Measurements from ENCODE around the gene EML6. TPM values are rescaled to one million over a fixed set of nuclear protein-coding genes. Genes with fewer than 3 reads are reported as not detected.

The EML6 gene
- total RNA-seq, 3 donors from 2014 or later, result 3.4 to 7.3 (median 5.3) TPM

DNA sequence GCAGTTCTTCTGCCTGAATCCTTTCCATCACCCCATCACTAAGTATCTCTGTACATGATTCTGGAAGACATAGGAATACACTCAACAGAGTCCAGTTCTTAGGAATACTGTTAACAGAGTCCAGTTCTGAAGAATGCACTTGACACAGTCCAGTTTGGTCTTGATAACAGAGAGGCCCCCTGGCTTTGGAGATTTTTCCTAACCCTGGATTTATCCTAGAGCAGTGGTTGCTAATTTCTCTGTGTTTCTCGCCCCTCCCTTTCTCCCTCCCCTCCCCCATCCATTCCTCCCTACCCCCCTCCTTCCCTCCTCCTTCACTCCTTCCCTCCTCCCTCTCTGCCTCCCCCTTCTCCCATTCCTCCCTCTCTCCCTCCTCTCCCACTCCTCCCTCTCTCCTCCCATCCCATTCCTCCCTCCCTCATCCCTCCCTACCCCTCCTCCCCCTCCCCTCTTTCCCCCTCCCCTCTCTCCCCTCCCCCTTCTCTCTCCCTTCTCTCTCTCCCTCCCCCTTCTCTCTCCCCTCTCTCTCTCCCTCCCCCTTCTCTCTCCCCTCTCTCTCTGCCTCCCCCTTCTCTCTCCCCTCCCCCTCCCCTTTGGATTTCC is 221.4 kb downstream of the EML6 start:
- TF ChIP-seq, protein P1, sequence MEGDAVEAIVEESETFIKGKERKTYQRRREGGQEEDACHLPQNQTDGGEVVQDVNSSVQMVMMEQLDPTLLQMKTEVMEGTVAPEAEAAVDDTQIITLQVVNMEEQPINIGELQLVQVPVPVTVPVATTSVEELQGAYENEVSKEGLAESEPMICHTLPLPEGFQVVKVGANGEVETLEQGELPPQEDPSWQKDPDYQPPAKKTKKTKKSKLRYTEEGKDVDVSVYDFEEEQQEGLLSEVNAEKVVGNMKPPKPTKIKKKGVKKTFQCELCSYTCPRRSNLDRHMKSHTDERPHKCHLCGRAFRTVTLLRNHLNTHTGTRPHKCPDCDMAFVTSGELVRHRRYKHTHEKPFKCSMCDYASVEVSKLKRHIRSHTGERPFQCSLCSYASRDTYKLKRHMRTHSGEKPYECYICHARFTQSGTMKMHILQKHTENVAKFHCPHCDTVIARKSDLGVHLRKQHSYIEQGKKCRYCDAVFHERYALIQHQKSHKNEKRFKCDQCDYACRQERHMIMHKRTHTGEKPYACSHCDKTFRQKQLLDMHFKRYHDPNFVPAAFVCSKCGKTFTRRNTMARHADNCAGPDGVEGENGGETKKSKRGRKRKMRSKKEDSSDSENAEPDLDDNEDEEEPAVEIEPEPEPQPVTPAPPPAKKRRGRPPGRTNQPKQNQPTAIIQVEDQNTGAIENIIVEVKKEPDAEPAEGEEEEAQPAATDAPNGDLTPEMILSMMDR (IDR thresholded peaks at IDR 0.05), result no peak
- intact Hi-C loops (cut with DNase I, micrococcal nuclease), result no loop called here
- no peaks in the 10 kb centered on the region for H3K4me1 ChIP-seq (ENCODE audit: low read depth)
- ATAC-seq (no peak), DNase-seq (no peak)
- H3K36me3 ChIP-seq (ENCODE audit: low read depth), result no peaks in the 10 kb centered on the region
- no peaks in the 10 kb centered on the region for H3K9me3 ChIP-seq
- no peak overlapping the region for H3K4me3 ChIP-seq

DNA sequence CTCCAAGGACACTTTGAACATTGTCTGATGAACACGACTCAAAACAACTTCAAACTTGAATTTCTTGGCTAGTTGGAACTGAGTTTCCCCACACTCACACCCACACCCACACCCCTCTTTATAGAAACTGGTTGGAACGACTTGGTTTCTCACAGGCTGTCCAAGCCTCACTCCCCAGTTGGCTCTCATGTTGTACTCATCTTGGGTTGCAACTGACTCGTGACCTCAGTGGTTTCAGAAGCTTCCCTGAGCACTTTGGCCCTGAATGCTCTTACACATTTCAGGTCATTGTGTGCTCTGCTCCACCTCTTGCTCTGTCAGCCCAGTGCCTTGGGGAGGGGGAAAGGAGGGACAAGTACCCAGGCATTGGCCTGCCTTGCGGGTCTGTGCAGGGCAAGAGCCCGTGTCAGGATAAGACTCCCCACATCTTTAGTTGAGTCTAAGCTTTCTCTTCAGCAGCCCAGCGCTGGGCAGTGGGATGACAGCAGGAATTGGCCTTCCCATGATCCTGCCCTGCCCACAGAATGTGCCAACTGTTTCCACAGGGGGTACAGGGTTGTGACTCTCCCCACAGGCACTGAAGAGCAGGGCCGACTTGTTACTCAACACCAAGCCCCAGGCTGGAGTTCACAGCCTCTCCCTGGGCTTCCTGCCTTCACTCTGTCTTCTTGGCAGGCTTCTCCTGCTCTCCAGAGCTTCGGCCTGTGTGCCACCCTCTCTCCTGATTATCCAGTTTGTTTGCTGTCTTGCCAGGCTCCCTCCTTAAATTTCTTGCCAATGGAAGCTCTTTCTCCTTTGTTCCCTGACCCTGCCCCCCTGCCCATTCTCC is 222.1 kb downstream of the EML6 start:
- TF ChIP-seq, protein P1 (IDR thresholded peaks at IDR 0.05), result no peak
- ATAC-seq (peak; percentile 56), DNase-seq (peak in 1 of 3 donors; percentile 53)
- intact Hi-C loops (cut with DNase I, micrococcal nuclease), result no loop called here
- Histone ChIP-seq H3K4me1 (ENCODE audit: low read depth) (no peaks in the 10 kb centered on the region), H3K4me3 (no peak overlapping the region), H3K36me3 (ENCODE audit: low read depth) (no peaks in the 10 kb centered on the region), H3K9me3 (no peaks in the 10 kb centered on the region)

DNA sequence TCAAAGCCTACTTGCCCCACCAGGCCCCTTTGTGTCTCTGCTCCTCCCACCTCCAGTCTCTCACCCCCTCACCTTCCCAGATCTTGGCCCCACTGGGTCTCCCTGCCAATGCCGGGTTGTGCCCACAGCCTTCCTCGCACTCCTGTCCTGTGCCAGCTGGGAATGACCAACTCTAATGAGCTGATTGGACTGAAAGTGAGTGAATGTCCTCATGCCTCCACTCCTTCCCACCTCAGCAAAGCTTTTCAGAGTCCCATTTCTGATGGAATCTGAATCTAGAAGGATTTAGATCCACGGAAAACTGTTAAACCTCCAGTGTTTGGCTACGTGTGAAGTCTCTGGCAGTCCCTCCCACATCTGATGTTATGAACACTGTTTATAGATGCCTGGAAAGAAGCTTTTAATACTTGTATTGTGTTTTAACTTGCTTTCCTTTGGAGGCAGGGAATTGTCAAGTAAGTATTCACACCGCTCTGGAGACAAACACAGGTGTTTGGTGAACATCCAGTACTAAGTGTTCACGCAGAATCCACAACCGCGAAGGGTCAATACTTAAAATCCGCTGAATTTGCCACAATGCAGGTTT is 222.9 kb downstream of the EML6 start:
- ATAC-seq (no peak), DNase-seq (no peak)
- H3K4me3 ChIP-seq, result no peak overlapping the region
- no peaks in the 10 kb centered on the region for H3K36me3 ChIP-seq (ENCODE audit: low read depth)
- TF ChIP-seq, protein P1 (IDR thresholded peaks at IDR 0.05), result no peak
- intact Hi-C loops (cut with DNase I, micrococcal nuclease), result no loop called here
- no peaks in the 10 kb centered on the region for H3K9me3 ChIP-seq
- H3K4me1 ChIP-seq (ENCODE audit: low read depth), result no peaks in the 10 kb centered on the region

DNA sequence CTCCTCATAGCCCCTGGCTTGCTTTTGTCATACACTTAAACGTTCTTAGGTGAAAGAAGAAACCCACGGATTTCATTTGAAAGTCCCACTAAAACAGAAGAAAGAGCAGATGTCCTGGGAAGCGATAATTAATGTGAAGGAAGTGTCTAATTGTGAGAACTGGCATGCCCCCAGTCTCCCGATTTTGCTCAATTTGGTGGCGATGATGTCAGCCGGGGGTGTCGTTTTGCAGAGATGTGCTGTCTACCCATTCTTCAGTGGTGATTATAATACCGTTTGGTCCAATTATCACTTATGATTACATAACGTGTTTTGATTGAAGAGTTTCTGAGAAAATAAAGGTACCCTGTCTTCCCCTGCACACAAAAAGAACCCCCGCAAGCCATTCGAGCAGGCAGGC is 223.7 kb downstream of the EML6 start:
- Histone ChIP-seq H3K4me3 (no peak overlapping the region), H3K9me3 (no peaks in the 10 kb centered on the region), H3K4me1 (ENCODE audit: low read depth) (no peaks in the 10 kb centered on the region), H3K36me3 (ENCODE audit: low read depth) (no peaks in the 10 kb centered on the region)
- ATAC-seq (no peak), DNase-seq (no peak)
- intact Hi-C loops (cut with DNase I, micrococcal nuclease), result no loop called here
- TF ChIP-seq, protein P1 (IDR thresholded peaks at IDR 0.05), result no peak

DNA sequence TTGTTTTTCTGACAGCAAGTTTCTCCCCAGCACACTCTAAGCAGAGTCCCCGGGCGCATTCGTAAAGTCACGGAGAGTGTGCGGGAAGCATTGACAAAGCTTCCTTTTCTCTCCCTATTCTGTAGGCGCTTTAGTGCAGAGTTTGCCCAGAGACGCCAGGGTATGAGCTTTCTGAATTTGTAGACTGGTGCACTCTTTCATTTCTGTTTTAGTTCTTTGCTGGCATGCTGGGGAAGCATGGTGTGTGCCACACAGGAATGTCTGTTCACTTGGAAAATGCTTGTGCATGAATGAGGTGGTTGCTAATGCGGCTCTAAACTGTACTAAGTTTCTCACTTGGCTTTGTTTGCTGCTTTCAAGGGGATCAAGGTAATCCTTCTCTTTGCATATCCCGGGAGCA is 224.2 kb downstream of the EML6 start:
- no peaks in the 10 kb centered on the region for H3K36me3 ChIP-seq (ENCODE audit: low read depth)
- H3K4me1 ChIP-seq (ENCODE audit: low read depth), result no peaks in the 10 kb centered on the region
- no peak overlapping the region for H3K4me3 ChIP-seq
- intact Hi-C loops (cut with DNase I, micrococcal nuclease), result no loop called here
- DNase-seq (no peak), ATAC-seq (no peak)
- no peaks in the 10 kb centered on the region for H3K9me3 ChIP-seq
- TF ChIP-seq, protein P1 (IDR thresholded peaks at IDR 0.05), result no peak

Data from mucosa of descending colon (tissue), 3 donors.